Fibroblast of skin of right biceps (primary cell): Measurements from ENCODE around the gene AMBRA1.

ENCODE experiments used
- DNase-seq: peaks from one replicate; pipeline ENCODE4 v3.0.0-alpha.2; 2013

Gene AMBRA1

DNA sequence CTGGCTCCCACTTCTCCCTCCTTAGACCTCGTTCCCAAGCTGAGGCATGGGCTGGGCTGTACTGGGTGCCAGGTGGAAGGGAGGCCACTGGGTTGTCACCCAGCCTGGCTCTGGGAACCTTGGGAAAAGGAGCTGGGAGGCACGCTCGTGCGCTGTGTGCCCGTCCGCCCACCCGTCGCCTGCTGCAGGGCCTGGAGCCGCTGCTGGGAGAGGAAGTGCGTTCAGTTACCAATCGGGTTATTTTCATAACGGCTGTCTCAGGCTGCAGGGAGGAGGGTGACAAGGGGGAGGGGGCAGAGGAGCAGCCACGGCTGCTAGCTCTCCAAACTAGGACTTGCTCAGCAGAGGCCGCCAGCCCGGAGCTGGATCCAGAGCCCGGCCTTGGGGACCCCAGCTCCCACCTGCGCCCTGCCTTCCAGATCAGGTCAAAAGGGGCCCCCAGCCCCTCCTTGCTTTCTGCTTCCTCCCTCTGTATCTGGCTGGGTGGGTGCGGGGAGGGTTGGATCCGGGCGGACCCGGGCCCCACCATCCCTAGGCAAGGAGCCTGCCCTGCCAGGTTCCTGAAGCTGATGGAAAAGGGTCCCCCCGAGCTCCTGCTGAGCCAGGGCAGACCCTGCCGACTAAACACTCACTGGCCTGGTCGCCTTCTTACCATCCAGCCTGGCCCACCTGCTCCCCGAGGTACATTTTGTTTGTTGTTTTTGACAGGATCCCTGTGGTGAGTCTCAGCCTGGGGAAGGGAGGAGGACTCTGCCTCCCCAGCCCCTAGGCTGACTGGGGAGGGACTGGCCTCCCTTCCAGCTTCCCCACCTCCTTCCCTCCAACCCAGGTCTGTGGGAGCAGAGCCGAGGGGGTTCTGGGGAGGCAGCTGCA lies 232.3 kb downstream of the AMBRA1 start:
- peak; percentile 75 for DNase-seq

- DNase-seq = no peak
Measured at GRCh38 chr11:46360878-46361277, 232.9 kb downstream of the AMBRA1 start.

- no peak for DNase-seq
Measured at GRCh38 chr11:46359953-46360352, 233.9 kb downstream of the AMBRA1 start.

- no peak for DNase-seq
Measured at GRCh38 chr11:46357483-46357936, 236.3 kb downstream of the AMBRA1 start.

DNA sequence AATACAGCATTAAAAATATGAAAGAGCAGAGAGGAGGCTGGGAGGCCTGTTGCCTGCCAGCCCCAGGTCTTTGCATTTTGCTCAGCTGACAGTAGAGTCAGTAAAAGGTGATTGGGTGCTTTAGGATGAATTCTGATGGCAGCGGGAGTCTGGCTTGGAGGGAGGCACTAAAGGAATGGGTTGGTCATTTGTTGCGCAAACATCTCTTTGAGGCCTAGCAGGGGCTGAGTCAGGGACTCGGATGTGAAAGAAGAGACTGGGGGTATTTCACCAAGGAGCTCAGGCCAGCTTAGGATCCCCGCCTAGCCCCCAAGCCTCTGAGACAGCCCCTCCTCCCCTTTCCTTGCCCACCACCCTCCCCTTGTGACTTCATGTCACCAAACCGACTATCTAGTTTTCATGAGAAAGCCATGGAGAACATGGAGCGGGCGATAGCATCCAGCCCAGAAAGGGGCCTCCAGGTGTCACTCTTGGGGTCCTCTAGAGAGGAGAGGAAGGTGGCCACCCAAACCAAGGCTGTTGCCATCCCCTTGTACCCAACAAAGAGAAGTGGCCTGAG lies 236.8 kb downstream of the AMBRA1 start:
- DNase-seq = peak; percentile 67

- DNase-seq = no peak
Measured at GRCh38 chr11:46353698-46354097, 240.1 kb downstream of the AMBRA1 start.

- DNase-seq = peak; percentile 42
Measured at GRCh38 chr11:46352063-46352841, 241.6 kb downstream of the AMBRA1 start.

DNA sequence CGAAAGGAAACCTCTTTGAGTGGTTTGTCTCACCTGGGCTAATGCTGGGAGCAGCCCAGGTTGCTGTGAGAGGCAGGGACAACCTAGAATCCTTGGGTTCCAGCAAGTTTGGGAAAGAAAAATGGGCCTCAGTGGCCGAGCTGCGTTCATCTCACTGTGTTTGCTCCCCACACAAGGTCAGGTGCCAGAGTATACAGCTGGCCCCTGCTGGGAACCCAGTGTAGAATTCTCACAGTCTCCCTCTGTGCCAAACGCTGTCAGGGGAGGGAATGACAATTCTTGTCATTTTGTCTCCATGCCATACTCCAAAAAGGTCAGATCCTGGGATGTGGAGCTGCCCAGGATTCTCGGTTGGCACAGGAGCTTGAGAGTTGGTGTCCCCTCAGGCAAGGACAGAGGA lies 242.2 kb downstream of the AMBRA1 start:
- DNase-seq = no peak

DNA sequence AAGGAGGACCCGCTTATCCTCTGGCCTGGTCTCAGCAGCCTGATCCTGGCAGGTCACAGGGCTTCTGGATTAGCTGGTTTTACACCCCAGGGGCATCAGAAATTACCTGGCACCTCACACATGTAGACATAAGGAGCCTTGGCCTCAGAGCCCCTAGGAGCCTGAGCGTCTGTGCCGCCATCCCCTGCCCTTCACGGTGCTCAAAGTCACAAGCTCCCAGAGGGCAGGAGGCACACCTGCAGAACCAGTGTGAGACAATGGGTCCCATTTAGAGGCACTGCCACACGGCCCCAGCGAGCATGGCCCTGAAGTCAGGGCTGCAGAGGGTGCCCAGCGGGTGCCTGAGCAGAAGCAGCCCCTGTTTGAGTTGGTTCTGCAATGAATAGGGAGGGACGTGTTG lies 242.7 kb downstream of the AMBRA1 start:
- no peak for DNase-seq

DNA sequence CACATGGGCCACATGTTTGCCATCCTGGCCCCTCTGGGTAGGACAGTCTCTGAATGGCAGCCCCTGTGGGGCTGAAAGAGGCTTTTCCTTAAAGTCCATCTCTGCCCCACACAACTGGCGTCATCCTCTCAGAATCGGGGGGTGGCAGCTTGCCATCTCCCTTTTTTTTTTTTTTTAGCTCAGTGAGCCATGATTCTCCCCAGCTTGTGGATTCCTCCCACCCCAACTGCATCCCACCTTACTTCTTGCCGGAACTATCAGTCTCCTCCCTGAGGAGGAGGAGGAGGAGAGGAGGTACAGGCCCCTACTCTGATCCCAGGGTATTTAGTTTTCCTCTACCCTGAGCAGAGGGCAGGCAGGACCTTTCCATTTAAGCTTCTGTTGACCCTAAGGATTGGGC lies 243.1 kb downstream of the AMBRA1 start:
- no peak for DNase-seq

DNA sequence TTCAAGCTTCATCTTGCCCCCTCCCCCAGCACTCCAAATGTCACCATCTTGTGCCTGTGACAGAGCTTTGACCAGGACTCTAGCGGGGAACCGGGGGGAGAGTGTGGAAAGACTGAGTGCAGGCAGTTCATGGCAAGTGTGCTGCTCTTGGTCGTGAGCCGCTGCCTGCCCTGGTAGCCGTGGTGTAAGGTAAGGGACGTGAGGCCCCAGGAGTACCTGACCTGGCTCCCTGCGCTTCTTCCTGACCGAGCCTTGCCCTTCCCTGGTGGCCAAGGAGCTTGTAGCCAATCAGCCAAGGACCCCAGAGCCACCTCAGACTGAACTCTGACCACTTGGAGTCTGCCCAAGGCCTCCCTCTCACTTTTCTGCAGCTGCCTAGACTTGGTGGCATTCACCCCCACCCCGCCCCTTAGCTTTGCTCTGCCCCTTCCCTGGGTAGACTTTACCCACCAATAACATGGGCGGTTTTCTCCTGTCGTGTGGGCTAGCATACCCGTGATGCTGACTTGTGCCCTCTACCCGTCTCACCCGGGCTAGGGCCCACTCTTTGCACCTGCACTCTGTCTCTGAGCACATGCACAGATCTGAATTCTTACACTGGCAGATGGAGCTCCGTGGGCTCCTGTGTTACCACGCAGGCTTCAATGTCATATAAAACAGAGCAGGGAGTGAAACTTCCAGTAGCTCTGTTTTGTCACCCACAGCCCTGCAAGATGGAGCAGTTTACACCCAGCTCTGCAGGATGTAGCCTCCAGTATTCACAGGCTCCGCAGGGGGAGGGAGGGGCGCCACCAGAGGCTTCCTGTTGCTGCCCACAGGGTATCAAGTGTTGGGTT lies 245.0 kb downstream of the AMBRA1 start:
- DNase-seq = no peak

DNA sequence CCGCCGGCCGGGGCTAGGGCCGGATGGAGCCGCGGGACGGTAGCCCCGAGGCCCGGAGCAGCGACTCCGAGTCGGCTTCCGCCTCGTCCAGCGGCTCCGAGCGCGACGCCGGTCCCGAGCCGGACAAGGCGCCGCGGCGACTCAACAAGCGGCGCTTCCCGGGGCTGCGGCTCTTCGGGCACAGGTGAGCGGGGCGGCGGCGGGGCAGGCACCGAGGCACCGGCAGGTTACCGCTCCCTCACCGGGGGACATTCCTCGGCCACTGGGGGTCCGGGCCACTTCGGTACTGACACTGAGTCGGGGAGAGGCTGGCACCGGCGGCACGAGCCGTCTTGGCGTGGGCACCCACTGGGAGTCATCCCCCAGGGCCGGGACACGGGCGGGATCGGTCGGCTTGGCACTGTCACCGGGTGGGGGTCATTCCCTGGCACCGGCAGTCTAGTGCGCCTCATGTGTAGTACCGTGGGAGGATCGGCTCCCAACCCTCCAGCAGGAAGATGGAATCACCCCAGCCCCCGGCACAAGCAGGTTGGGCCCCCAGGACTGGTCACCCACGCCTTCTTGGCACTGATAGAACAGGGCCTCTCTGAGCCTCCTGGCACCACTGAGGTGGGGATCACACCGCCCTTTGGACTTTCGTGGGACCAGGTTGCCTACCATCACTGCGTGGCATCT lies 246.0 kb downstream of the AMBRA1 start:
- DNase-seq = no peak

DNA sequence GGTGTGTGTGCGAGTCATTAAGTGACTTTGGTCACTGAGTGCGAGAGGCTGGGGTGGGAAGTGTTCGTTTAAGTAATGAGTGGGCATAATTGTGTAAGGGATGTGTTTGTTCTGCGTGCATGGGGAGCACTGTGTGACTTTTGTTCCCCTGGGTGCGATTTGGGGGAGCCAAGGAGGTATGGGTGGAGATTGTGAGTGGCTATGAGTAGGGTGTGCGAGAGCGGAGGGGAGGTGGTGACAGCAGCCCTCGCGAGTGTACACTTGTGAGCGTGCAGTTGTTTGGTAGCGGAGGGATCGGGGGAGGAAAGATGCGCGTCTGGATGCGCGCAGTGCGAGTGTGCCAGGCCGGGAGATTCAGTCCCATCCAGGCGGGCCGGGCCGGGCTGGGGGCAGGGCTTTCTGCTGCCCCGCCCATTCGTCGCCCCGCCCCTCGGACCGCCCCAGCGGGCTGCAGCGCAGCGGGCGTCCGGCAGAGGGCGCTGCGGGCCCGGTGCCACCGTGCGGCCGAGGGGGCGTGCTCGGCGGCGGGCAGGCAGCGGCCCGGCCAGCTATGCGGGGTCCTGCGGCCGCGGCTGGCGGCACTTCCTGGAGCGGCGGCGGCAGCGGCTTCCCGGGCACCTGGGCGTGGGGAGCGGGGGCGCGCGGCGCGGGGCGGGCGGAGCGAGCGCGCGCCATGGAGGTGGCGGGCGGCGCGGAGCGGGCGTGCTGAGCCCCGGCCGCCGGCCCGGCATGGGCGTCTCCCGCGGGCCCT lies 246.8 kb downstream of the AMBRA1 start, which contains the start of gene DGKZ:
Gene DGKZ, plus strand, starts transcription at position 578 of the 751 bp plus-strand sequence. CDS start 197 bp downstream, outside the sequence.
- DNase-seq = peak; percentile 84
